Lower lobe of right lung (tissue), 2 donors: ENCODE data around the gene SLC25A30. TPM values are rescaled to one million over a fixed set of nuclear protein-coding genes. Genes with fewer than 3 reads are reported as not detected.
"Not testable (repeated sequence)": the region's sequence is repeated elsewhere in the genome, so short reads cannot be mapped to it uniquely, and the experiment has no call there.

Experiments used
- ATAC-seq, 2 donors: fragments of 200-7000 bp; cut with Tn5 transposase; one replicate each; pipeline ENCODE4 v1.9.1; 2020 to 2022; ENCODE audit warnings: mild to moderate bottlenecking in 2 of 2, moderate library complexity in 2 of 2
- DNase-seq: peaks from one replicate; pipeline ENCODE4 v3.0.0-alpha.2; 2020
- H3K27ac ChIP-seq: fragments of 200-600 bp; one replicate; pipeline ENCODE4 v1.8.0; 2022
- H3K27me3 ChIP-seq: fragments of 200-600 bp; one replicate; pipeline ENCODE4 v1.8.0; 2022; ENCODE audit warnings: low read depth
- H3K36me3 ChIP-seq: fragments of 200-600 bp; one replicate; pipeline ENCODE4 v1.8.0; 2022; ENCODE audit warnings: mild to moderate bottlenecking
- H3K4me1 ChIP-seq: fragments of 200-600 bp; one replicate; pipeline ENCODE4 v1.8.0; 2022
- H3K4me3 ChIP-seq: fragments of 200-600 bp; one replicate; pipeline ENCODE4 v1.8.0; 2022; ENCODE audit warnings: mild to moderate bottlenecking
- H3K9me3 ChIP-seq: fragments of 200-600 bp; one replicate; pipeline ENCODE4 v1.8.0; 2022
- CTCF ChIP-seq: fragments of 200-600 bp; IDR thresholded peaks from one replicate; pipeline ENCODE4 v1.8.0; 2022; ENCODE audit warnings: antibody characterized with exemption, mild to moderate bottlenecking
- intact Hi-C: fragments of 100-400 bp; cut with DNase I; formaldehyde crosslinking; loops from one replicate; pipeline ENCODE4 v1.11.0; 2022
- total RNA-seq: library from RNA; stranded (reverse); fragmentation: NEBNext Ultra II Directional; extraction: Animal tissue kit (Norgen Biotek cat#: 25700); gene quantifications from one replicate; pipeline ENCODE4 v1.2.1, GENCODE V29; 2021
- donor health status: DM: no; HTN: yes; CAD: no; lungs with severe emphysema.

Gene SLC25A30
- total RNA-seq, 1 donor from 2014 or later, result 26.6 TPM

- H3K27me3 ChIP-seq, result no peaks in the 10 kb centered on the region
- TF ChIP-seq CTCF, result no peak
- no peaks in the 10 kb centered on the region for H3K9me3 ChIP-seq
- H3K27ac ChIP-seq, result no peak overlapping the region
- intact Hi-C loops, result no loop called here
- ATAC-seq (no peak), DNase-seq (no peak)
- no peak overlapping the region for H3K4me3 ChIP-seq
- H3K4me1 ChIP-seq, result no peaks in the 10 kb centered on the region
- H3K36me3 ChIP-seq, result peaks cover 88% of the 10 kb centered on the region
Observed at GRCh38 chr13:45350152-45350551, 68.0 kb downstream of the SLC25A30 start.

GRCh38 chr13:45349438-45349837 is 68.7 kb downstream of the SLC25A30 start:
- intact Hi-C loops, result no loop called here
- H3K36me3 ChIP-seq, result peaks cover 85% of the 10 kb centered on the region
- no peaks in the 10 kb centered on the region for H3K27me3 ChIP-seq
- DNase-seq, result no peak
- H3K9me3 ChIP-seq, result no peaks in the 10 kb centered on the region
- no peak for TF ChIP-seq CTCF
- no peak overlapping the region for H3K4me3 ChIP-seq
- no peak overlapping the region for H3K27ac ChIP-seq
- H3K4me1 ChIP-seq, result no peaks in the 10 kb centered on the region
- peak in 1 of 2 donors; percentile 29 for ATAC-seq

- ATAC-seq, result not testable (repeated sequence)
Observed at GRCh38 chr13:45344064-45344463, 74.1 kb downstream of the SLC25A30 start.

More at GRCh38 chr13:45344064-45344463, 74.1 kb downstream of the SLC25A30 start:
- H3K4me1 ChIP-seq, result peaks cover 22% of the 10 kb centered on the region
- peaks cover 56% of the 10 kb centered on the region for H3K36me3 ChIP-seq
- H3K4me3 ChIP-seq, H3K27ac ChIP-seq, intact Hi-C loops, H3K27me3 ChIP-seq, DNase-seq, H3K9me3 ChIP-seq: not testable (repeated sequence)

Other genes with a start within 250 kb of the SLC25A30 start
- not detected for gene KCTD4, start 217.3 kb downstream of the SLC25A30 start, total RNA-seq
- 5,010 TPM for gene TPT1, start 77.2 kb downstream of the SLC25A30 start, total RNA-seq
- 21.9 TPM for gene COG3, start 46.6 kb upstream of the SLC25A30 start, total RNA-seq
- gene ERICH6B, start 197.4 kb upstream of the SLC25A30 start, total RNA-seq, result not detected